ENCODE data around the gene VPS26C.
"Not testable (repeated sequence)": the region's sequence is repeated elsewhere in the genome, so short reads cannot be mapped to it uniquely, and the experiment has no call there.

The VPS26C gene

GRCh38 chr21:37267269-37268185 is at the start of gene VPS26C:
Gene VPS26C (minus strand): TSS chr21:37267334. CDS start chr21:37267294, 40 bp downstream.
- DNase-seq, result peak; percentile 94

- not testable (repeated sequence) for DNase-seq
These were observed 48.9 kb upstream of the VPS26C start for GRCh38 chr21:37316072-37316471.

GRCh38 chr21:37300114-37300751 is 33.1 kb upstream of the VPS26C start:
- no peak for DNase-seq

GRCh38 chr21:37297364-37297763 is 30.2 kb upstream of the VPS26C start:
- DNase-seq, result no peak

GRCh38 chr21:37294679-37295078 is 27.5 kb upstream of the VPS26C start:
- no peak for DNase-seq

GRCh38 chr21:37292941-37293340 is 25.8 kb upstream of the VPS26C start:
- DNase-seq, result no peak

- DNase-seq, result no peak
These were observed 24.9 kb upstream of the VPS26C start for GRCh38 chr21:37292041-37292440.

- not testable (repeated sequence) for DNase-seq
These were observed 16.1 kb upstream of the VPS26C start for GRCh38 chr21:37283191-37283710.

- not testable (repeated sequence) for DNase-seq
These were observed 15.5 kb upstream of the VPS26C start for GRCh38 chr21:37282602-37283001.

GRCh38 chr21:37281993-37282392 is 14.9 kb upstream of the VPS26C start:
- DNase-seq, result no peak

- DNase-seq, result no peak
These were observed 14.4 kb upstream of the VPS26C start for GRCh38 chr21:37281579-37281978.

GRCh38 chr21:37279271-37279670 is 12.1 kb upstream of the VPS26C start:
- not testable (repeated sequence) for DNase-seq

- DNase-seq, result no peak
These were observed 11.1 kb upstream of the VPS26C start for GRCh38 chr21:37278199-37278598.

- no peak for DNase-seq
These were observed 9.2 kb upstream of the VPS26C start for GRCh38 chr21:37276377-37276776.

- DNase-seq, result no peak
These were observed 7.0 kb upstream of the VPS26C start for GRCh38 chr21:37273911-37274690.

- no peak for DNase-seq
These were observed 6.3 kb upstream of the VPS26C start for GRCh38 chr21:37273440-37273839.

GRCh38 chr21:37272897-37273296 is 5.8 kb upstream of the VPS26C start:
- DNase-seq, result no peak

- no peak for DNase-seq
These were observed 3.6 kb upstream of the VPS26C start for GRCh38 chr21:37270576-37271365.

- DNase-seq, result no peak
These were observed 2.3 kb upstream of the VPS26C start for GRCh38 chr21:37269481-37269880.

- no peak for DNase-seq
These were observed 1.0 kb upstream of the VPS26C start for GRCh38 chr21:37268186-37268503.

- DNase-seq, result no peak
These were observed 466 bp downstream of the VPS26C start for GRCh38 chr21:37266515-37267221.

GRCh38 chr21:37264808-37265207 is 2.3 kb downstream of the VPS26C start:
- no peak for DNase-seq

Data from GOT3 (cell line).